Measurements from ENCODE around the gene ADAT1. TPM values are rescaled to one million over a fixed set of nuclear protein-coding genes. Genes with fewer than 3 reads are reported as not detected.

The ADAT1 gene
- total RNA-seq, 4 donors from 2014 or later = 36.8 to 72.3 (median 50.7) TPM

DNA sequence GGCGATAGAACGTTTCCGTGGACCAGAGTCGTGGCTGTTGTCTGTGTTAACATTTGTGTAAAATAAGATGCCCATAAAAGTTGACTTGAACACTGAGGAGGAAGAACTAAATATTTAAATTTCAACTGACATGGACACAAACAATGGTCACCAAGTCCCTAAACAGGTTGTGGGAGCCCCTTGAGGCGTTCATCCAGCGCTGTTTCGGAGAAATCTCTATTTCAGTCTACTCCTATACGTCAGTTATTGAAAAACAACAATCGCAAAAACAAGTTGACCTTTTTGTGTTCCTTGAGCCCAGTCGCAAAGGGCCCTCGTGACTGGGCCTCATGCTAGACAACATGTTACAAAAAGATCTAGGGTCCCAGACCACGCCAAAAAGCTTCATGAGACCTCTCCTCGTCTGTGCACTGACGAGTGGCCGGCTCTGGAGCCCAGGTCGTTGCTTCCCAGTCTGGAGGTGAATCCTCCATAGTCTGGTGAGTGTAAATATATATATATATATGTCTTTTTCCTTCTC is 66.6 kb downstream of the ADAT1 start:
- Histone ChIP-seq H3K27ac (peak overlapping the region; percentile 71 to 79 (median 78)), H3K4me3 (replicated peaks in 1 of 3) (peak overlapping the region in 1 of 3 donors; percentile 75), H3K36me3 (no peaks in the 10 kb centered on the region), H3K27me3 (no peaks in the 10 kb centered on the region), H3K9me3 (no peaks in the 10 kb centered on the region), H3K4me1 (peaks cover 0 to 6% of the 10 kb centered on the region in 2 donors)
- WGBS, 2 donors = 39 to 44% methylated on average over 16 of the region's 16 CpGs
- TF ChIP-seq, protein P1, sequence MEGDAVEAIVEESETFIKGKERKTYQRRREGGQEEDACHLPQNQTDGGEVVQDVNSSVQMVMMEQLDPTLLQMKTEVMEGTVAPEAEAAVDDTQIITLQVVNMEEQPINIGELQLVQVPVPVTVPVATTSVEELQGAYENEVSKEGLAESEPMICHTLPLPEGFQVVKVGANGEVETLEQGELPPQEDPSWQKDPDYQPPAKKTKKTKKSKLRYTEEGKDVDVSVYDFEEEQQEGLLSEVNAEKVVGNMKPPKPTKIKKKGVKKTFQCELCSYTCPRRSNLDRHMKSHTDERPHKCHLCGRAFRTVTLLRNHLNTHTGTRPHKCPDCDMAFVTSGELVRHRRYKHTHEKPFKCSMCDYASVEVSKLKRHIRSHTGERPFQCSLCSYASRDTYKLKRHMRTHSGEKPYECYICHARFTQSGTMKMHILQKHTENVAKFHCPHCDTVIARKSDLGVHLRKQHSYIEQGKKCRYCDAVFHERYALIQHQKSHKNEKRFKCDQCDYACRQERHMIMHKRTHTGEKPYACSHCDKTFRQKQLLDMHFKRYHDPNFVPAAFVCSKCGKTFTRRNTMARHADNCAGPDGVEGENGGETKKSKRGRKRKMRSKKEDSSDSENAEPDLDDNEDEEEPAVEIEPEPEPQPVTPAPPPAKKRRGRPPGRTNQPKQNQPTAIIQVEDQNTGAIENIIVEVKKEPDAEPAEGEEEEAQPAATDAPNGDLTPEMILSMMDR (IDR thresholded peaks at IDR 0.05) = no peak
- no peak for TF ChIP-seq POLR2A (IDR thresholded peaks at IDR 0.05)
- intact Hi-C loops (cut with DNase I) = loop anchor here (5.0 to 10.0 kb wide), 2 partner anchors 71 to 82 kb away; no protein-coding TSS in a partner anchor
- DNase-seq = peak in 1 of 2 donors; percentile 11

DNA sequence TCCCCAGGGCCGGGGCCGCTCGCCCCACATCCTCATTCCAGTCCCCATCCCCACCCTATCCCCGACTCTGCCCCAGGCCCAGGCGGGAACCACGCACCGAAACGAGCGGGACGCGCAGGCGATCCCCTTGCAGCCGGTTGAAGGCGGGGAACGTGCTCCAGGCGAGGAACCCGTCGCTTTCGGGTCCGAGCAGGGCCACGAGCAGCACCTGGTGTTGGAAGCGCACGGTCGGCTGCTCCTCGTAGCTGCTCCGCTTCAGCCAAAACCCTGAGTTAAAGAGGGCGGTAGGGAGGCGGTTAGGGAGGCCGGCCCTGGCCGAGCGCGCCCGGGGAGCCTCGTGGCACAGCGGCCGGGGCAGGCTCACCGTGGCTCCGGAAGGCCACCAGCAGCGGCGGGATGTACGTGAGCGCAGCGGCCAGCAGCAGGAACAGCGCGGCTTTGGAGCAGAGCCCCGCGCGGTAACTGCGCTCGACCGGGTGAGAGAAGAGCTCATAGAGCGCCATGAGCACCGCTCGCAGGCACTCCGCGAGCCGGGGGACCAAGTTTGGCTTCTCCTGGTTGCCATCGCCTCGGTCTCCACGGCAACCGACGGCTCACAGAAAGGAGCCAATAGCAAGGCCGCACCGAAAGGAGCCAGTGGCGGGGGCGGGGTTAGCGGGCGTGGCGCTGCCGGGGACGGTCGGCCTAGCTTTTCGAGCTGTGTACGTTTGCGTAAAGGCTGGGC is 67.2 kb downstream of the ADAT1 start, which contains the start of gene TMEM231:
Gene TMEM231, minus strand, starts transcription at position 546 of the 724 bp plus-strand sequence. Its CDS starts 43 bp downstream, at position 503.
- TF ChIP-seq, protein P1 (IDR thresholded peaks at IDR 0.05) = peak in 1 of 6 experiments; percentile 12
- TF ChIP-seq POLR2A (IDR thresholded peaks at IDR 0.05) = peak in 1 of 2 donors; percentile 70
- 0 to 1% methylated on average over 17 to 47 of the region's 75 CpGs for WGBS, 2 donors
- Histone ChIP-seq H3K4me3 (replicated peaks in 1 of 3) (peak within 1 kb of the TSS; percentile 7 to 75 (median 36)), H3K27ac (peak within 1 kb of the TSS; percentile 71 to 79 (median 78)), H3K36me3 (no peaks in the 10 kb centered on the region), H3K9me3 (no peaks in the 10 kb centered on the region), H3K4me1 (peaks cover 0 to 6% of the 10 kb centered on the region in 2 donors), H3K27me3 (no peaks in the 10 kb centered on the region)
- intact Hi-C loops (cut with DNase I) = loop anchor here (5.0 to 10.0 kb wide), 2 partner anchors 71 to 81 kb away; no protein-coding TSS in a partner anchor
- peak; percentile 99 for DNase-seq

DNA sequence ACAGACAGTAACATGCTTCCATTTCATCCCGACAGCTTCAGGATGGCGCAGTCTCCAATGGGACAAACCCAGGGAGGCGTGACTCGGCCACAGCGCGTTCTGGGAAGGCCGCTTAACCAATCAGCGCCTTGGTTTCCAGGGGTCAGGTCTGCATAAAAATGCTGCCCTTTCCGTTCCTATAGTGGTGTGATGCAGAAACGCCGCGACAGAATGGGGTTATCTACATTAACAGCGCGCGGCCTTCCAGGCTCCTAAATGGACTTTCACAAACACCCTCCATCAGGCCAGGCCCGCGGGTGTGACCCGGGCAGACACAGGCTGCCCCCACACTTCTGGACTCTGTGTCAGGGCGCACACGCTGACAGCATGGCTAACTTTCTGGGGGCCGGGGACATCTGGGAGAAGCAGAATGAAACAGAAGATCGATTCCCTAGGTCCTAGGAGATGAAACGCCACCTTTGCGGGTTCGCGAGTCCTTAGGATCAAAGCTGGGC is 67.8 kb downstream of the ADAT1 start:
- Histone ChIP-seq H3K27me3 (no peaks in the 10 kb centered on the region), H3K9me3 (no peaks in the 10 kb centered on the region), H3K36me3 (no peaks in the 10 kb centered on the region), H3K4me3 (replicated peaks in 1 of 3) (peak overlapping the region; percentile 7 to 75 (median 36)), H3K4me1 (peaks cover 0 to 6% of the 10 kb centered on the region in 2 donors), H3K27ac (peak overlapping the region; percentile 52 to 78 (median 71))
- WGBS, 2 donors = 3 to 4% methylated on average over 22 to 26 of the region's 26 CpGs
- intact Hi-C loops (cut with DNase I) = loop anchor here (5.0 to 10.0 kb wide), 2 partner anchors 72 to 80 kb away; no protein-coding TSS in a partner anchor
- TF ChIP-seq, protein P1 (IDR thresholded peaks at IDR 0.05) = no peak
- TF ChIP-seq POLR2A (IDR thresholded peaks at IDR 0.05) = peak in 1 of 2 donors; percentile 26
- peak; percentile 69 to 70 for DNase-seq

DNA sequence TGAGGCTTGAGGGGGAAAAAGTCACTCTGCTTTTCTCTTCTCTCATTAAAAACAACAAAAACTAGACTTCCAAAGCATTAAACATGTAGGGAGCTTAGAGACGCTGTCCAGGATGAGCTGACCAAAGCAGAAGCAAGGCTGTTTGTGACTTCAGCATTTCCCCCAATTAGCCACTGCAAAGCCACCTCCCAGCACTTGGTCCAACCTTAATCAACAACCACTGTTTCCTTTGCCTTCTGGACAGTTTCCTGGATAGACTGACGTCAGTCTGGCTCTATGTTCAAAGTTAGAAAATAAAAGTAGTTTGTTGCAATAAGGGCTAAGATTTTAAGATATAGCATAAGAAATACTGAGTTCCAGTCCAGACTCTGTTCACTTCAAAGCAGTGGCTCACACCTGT is 70.1 kb downstream of the ADAT1 start:
- Histone ChIP-seq H3K4me3 (replicated peaks in 1 of 3) (no peak overlapping the region), H3K36me3 (no peaks in the 10 kb centered on the region), H3K27ac (no peak overlapping the region), H3K4me1 (peaks cover 0 to 6% of the 10 kb centered on the region in 2 donors), H3K27me3 (no peaks in the 10 kb centered on the region), H3K9me3 (no peaks in the 10 kb centered on the region)
- 79 to 82% methylated on average over 2 of the region's 2 CpGs for WGBS, 2 donors
- intact Hi-C loops (cut with DNase I) = loop anchor here (10.0 kb wide), 1 partner anchor 78 kb away; no protein-coding TSS in a partner anchor
- TF ChIP-seq POLR2A (IDR thresholded peaks at IDR 0.05) = no peak
- TF ChIP-seq, protein P1 (IDR thresholded peaks at IDR 0.05) = no peak
- no peak for DNase-seq
